ENCODE data around the gene CAPN13.

DNA sequence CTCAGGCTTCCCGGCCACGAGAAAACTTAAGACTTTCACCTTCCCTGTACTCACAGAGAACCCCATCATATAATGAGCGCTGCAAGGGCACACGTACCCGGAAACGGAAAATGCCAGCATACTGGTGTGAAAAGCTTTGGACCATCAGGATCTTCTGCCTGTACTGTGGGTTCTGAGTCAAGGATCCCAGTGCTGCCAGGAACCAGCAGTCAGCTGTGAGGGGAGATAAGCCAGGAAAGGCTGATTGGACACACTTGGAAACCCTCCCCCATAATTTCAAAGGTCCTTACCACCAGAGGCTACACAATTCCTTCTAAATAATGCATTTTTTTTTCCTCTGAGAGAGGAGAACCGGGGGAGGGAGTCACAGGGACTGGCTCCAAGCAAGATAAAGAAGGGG is 31.4 kb downstream of the CAPN13 start:
- no peak for TF ChIP-seq POLR2AphosphoS5 (IDR thresholded peaks at IDR 0.05; ENCODE audit: low read depth, low read length)
- no peak for TF ChIP-seq POLR2A (IDR thresholded peaks at IDR 0.05; ENCODE audit: low read depth, low read length)
- TF ChIP-seq TAF1 (IDR thresholded peaks at IDR 0.05; ENCODE audit: borderline replicate concordance, low read depth, low read length), result no peak
